NT2/D1 (cell line): ENCODE results near the gene THYN1.

Experiments used
- DNase-seq: peaks from one replicate; pipeline ENCODE4 v3.0.0-alpha.2; 2011; ENCODE audit warnings: low read depth, low spot score
- H3K27me3 ChIP-seq: 2 replicates; pipeline ENCODE4 v1.6.0; 2011; ENCODE audit warnings: mild to moderate bottlenecking; ENCODE audit not compliant: insufficient read length, insufficient read depth
- H3K36me3 ChIP-seq: 2 replicates; pipeline ENCODE4 v1.6.1; 2011; ENCODE audit warnings: mild to moderate bottlenecking, low read length, mixed read lengths; ENCODE audit not compliant: insufficient read depth, insufficient read length
- H3K4me1 ChIP-seq: 2 replicates; pipeline ENCODE4 v1.5.1; 2011; ENCODE audit not compliant: insufficient read depth, insufficient read length
- H3K4me3 ChIP-seq: 2 replicates; pipeline ENCODE4 v1.5.1; 2011; ENCODE audit warnings: low read depth; ENCODE audit not compliant: insufficient read length
- H3K9ac ChIP-seq: 2 replicates; pipeline ENCODE4 v1.6.0; 2011; ENCODE audit warnings: low read depth; ENCODE audit not compliant: insufficient read length
- H3K9me3 ChIP-seq: 2 replicates; pipeline ENCODE4 v1.5.1; 2011; ENCODE audit warnings: mild to moderate bottlenecking, low read length; ENCODE audit not compliant: insufficient read depth
- SUZ12 ChIP-seq: IDR thresholded peaks from 2 replicates; pipeline ENCODE4 v1.6.1; 2011; ENCODE audit not compliant: insufficient read length, insufficient read depth; ENCODE audit errors: extremely low read depth
- YY1 ChIP-seq: IDR thresholded peaks from 2 replicates; pipeline ENCODE4 v1.6.1; 2011; ENCODE audit not compliant: insufficient read length, insufficient read depth
- ZNF274 ChIP-seq: IDR thresholded peaks from 2 replicates; pipeline ENCODE4 v1.6.1; 2011; ENCODE audit warnings: mild to moderate bottlenecking, low read depth, low read length

The THYN1 gene

GRCh38 chr11:134245434-134245833, 7.7 kb downstream of the THYN1 start:
- no peaks in the 10 kb centered on the region for H3K9me3 ChIP-seq
- H3K4me1 ChIP-seq = no peaks in the 10 kb centered on the region
- TF ChIP-seq SUZ12 = no peak
- TF ChIP-seq ZNF274 = no peak
- no peak for TF ChIP-seq YY1
- H3K9ac ChIP-seq = no peak overlapping the region
- DNase-seq = no peak
- peaks cover 78% of the 10 kb centered on the region for H3K36me3 ChIP-seq
- no peak overlapping the region for H3K4me3 ChIP-seq
- H3K27me3 ChIP-seq = no peaks in the 10 kb centered on the region

DNA sequence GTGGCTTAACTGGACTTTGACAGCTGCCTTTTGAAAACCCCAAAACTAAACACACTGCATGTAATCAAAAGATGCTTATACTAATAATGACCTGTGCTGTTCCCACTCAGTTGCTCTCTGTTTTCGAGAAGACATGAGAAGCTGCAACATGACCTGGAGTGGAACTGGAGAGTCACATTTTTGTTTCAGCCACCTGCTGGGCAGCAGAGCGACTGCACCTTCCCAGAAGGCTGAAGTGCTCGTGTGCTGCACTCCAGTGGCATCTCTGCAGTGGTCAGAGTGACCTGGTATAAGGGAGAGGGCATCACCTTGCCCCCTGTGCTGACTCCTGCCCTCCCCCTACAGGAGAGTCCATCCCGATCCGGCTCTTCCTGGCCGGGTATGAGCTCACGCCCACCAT, 8.6 kb downstream of the THYN1 start:
- peaks cover 78% of the 10 kb centered on the region for H3K36me3 ChIP-seq
- H3K4me1 ChIP-seq = no peaks in the 10 kb centered on the region
- H3K4me3 ChIP-seq = no peak overlapping the region
- DNase-seq = no peak
- TF ChIP-seq YY1 (no peak), SUZ12 (no peak), ZNF274 (no peak)
- H3K9me3 ChIP-seq = no peaks in the 10 kb centered on the region
- H3K27me3 ChIP-seq = no peaks in the 10 kb centered on the region
- no peak overlapping the region for H3K9ac ChIP-seq

- H3K36me3 ChIP-seq = peaks cover 78% of the 10 kb centered on the region
- DNase-seq = no peak
- H3K4me3 ChIP-seq = no peak overlapping the region
- H3K9ac ChIP-seq = no peak overlapping the region
- no peaks in the 10 kb centered on the region for H3K27me3 ChIP-seq
- TF ChIP-seq SUZ12 (no peak), YY1 (no peak), ZNF274 (no peak)
- H3K9me3 ChIP-seq = no peaks in the 10 kb centered on the region
- no peaks in the 10 kb centered on the region for H3K4me1 ChIP-seq
Observed at GRCh38 chr11:134243913-134244312, 9.2 kb downstream of the THYN1 start.

- Histone ChIP-seq H3K9ac (no peak overlapping the region), H3K27me3 (no peaks in the 10 kb centered on the region), H3K4me1 (no peaks in the 10 kb centered on the region), H3K36me3 (peaks cover 64% of the 10 kb centered on the region), H3K4me3 (no peak overlapping the region), H3K9me3 (no peaks in the 10 kb centered on the region)
- no peak for TF ChIP-seq SUZ12
- no peak for TF ChIP-seq YY1
- TF ChIP-seq ZNF274 = no peak
- no peak for DNase-seq
Observed at GRCh38 chr11:134242376-134242775, 10.8 kb downstream of the THYN1 start.

DNA sequence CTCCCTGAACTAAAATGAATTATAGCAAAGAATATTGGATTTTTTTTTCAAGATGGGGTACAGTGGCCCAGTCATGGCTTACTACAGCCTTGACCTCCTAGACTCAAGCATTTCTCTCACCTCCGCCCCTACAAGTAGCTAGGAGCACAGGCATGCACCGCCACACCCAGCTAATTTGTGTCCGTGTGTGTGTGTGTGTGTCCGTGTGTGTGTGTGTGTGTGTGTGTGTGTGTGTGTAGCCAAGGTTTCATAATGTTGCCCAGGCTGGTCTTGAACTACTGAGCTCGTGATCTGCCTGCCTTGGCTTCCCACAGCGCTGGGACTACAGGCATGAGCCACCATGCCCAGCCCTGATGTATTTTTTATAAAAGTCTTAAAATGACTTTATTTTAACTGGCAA, 12.6 kb downstream of the THYN1 start:
- DNase-seq = no peak
- TF ChIP-seq YY1 = no peak
- TF ChIP-seq ZNF274 = no peak
- TF ChIP-seq SUZ12 = no peak
- H3K4me3 ChIP-seq = no peak overlapping the region
- no peak overlapping the region for H3K9ac ChIP-seq
- no peaks in the 10 kb centered on the region for H3K4me1 ChIP-seq
- no peaks in the 10 kb centered on the region for H3K9me3 ChIP-seq
- no peaks in the 10 kb centered on the region for H3K27me3 ChIP-seq
- peaks cover 50% of the 10 kb centered on the region for H3K36me3 ChIP-seq

GRCh38 chr11:134238956-134239355, 14.2 kb downstream of the THYN1 start:
- H3K36me3 ChIP-seq = peaks cover 37% of the 10 kb centered on the region

GRCh38 chr11:134237557-134237922, 15.6 kb downstream of the THYN1 start:
- Histone ChIP-seq H3K27me3 (no peaks in the 10 kb centered on the region), H3K36me3 (peaks cover 24% of the 10 kb centered on the region), H3K4me3 (no peak overlapping the region), H3K9ac (no peak overlapping the region), H3K4me1 (no peaks in the 10 kb centered on the region), H3K9me3 (no peaks in the 10 kb centered on the region)
- no peak for TF ChIP-seq YY1
- no peak for TF ChIP-seq SUZ12
- no peak for TF ChIP-seq ZNF274
- no peak for DNase-seq

More at GRCh38 chr11:134238956-134239355, 14.2 kb downstream of the THYN1 start:
- Histone ChIP-seq H3K9me3 (no peaks in the 10 kb centered on the region), H3K9ac (no peak overlapping the region), H3K4me1 (no peaks in the 10 kb centered on the region), H3K4me3 (no peak overlapping the region), H3K27me3 (no peaks in the 10 kb centered on the region)
- TF ChIP-seq SUZ12 = no peak
- no peak for TF ChIP-seq ZNF274
- TF ChIP-seq YY1 = no peak
- no peak for DNase-seq

- Histone ChIP-seq H3K4me3 (no peak overlapping the region), H3K9ac (no peak overlapping the region), H3K36me3 (peaks cover 24% of the 10 kb centered on the region), H3K9me3 (no peaks in the 10 kb centered on the region), H3K4me1 (peaks cover 1% of the 10 kb centered on the region), H3K27me3 (no peaks in the 10 kb centered on the region)
- DNase-seq = no peak
- TF ChIP-seq SUZ12 (no peak), ZNF274 (no peak), YY1 (no peak)
Observed at GRCh38 chr11:134236834-134237556, 16.2 kb downstream of the THYN1 start.
